ENCODE results near the gene BUD13. TPM values are rescaled to one million over a fixed set of nuclear protein-coding genes. Genes with fewer than 3 reads are reported as not detected.
A peak's percentile ranks its signal among the peaks of the same experiment; 100 is the strongest.

The BUD13 gene
- polyA plus RNA-seq (2013, experiment 1 of 4), result 36.9 TPM
- polyA plus RNA-seq (2013, experiment 2 of 4), result 34.7 TPM
- 25.0 TPM for polyA plus RNA-seq (2013, experiment 3 of 4)
- polyA plus RNA-seq (2013, experiment 4 of 4), result 30.2 TPM

GRCh38 chr11:116772443-116773202 is at the start of gene BUD13:
BUD13 (minus strand) TSS chr11:116772987; CDS start chr11:116772964, 23 bp downstream.
- Histone ChIP-seq H3K4me1 (ENCODE audit: control insufficient read depth, insufficient read depth, low read length) (peaks cover 6% of the 10 kb centered on the region), H3K4me3 (ENCODE audit: insufficient read depth, low read depth, low read length) (peak within 1 kb of the TSS; percentile 69), H3K9me3 (ENCODE audit: control insufficient read depth, low read length) (no peaks in the 10 kb centered on the region), H3K36me3 (ENCODE audit: control insufficient read depth, insufficient read depth, low read length) (peaks cover 10% of the 10 kb centered on the region), H3K27me3 (ENCODE audit: control insufficient read depth, insufficient read depth, low read length, poor library complexity, severe bottlenecking) (no peaks in the 10 kb centered on the region), H3K27ac (ENCODE audit: insufficient read depth, low read depth, low read length, poor library complexity, severe bottlenecking) (peak within 1 kb of the TSS; percentile 86)
- 0% methylated on average over 73 of the region's 73 CpGs for WGBS, 2 experiments

- 83 to 84% methylated on average over 5 of the region's 5 CpGs for WGBS, 2 experiments
- H3K27ac ChIP-seq (ENCODE audit: insufficient read depth, low read depth, low read length, poor library complexity, severe bottlenecking), result no peak overlapping the region
- H3K27me3 ChIP-seq (ENCODE audit: control insufficient read depth, insufficient read depth, low read length, poor library complexity, severe bottlenecking), result no peaks in the 10 kb centered on the region
- no peaks in the 10 kb centered on the region for H3K9me3 ChIP-seq (ENCODE audit: control insufficient read depth, low read length)
- no peaks in the 10 kb centered on the region for H3K36me3 ChIP-seq (ENCODE audit: control insufficient read depth, insufficient read depth, low read length)
- H3K4me1 ChIP-seq (ENCODE audit: control insufficient read depth, insufficient read depth, low read length), result peaks cover 7% of the 10 kb centered on the region
- no peak overlapping the region for H3K4me3 ChIP-seq (ENCODE audit: insufficient read depth, low read depth, low read length)
Measured at GRCh38 chr11:116822575-116822974, 49.8 kb upstream of the BUD13 start.

GRCh38 chr11:116821050-116821918 is 48.5 kb upstream of the BUD13 start:
- WGBS, 2 experiments, result 96% methylated on average over 51 of the region's 51 CpGs
- no peaks in the 10 kb centered on the region for H3K9me3 ChIP-seq (ENCODE audit: control insufficient read depth, low read length)
- peaks cover 5% of the 10 kb centered on the region for H3K4me1 ChIP-seq (ENCODE audit: control insufficient read depth, insufficient read depth, low read length)
- no peaks in the 10 kb centered on the region for H3K27me3 ChIP-seq (ENCODE audit: control insufficient read depth, insufficient read depth, low read length, poor library complexity, severe bottlenecking)
- H3K27ac ChIP-seq (ENCODE audit: insufficient read depth, low read depth, low read length, poor library complexity, severe bottlenecking), result no peak overlapping the region
- H3K36me3 ChIP-seq (ENCODE audit: control insufficient read depth, insufficient read depth, low read length), result no peaks in the 10 kb centered on the region
- no peak overlapping the region for H3K4me3 ChIP-seq (ENCODE audit: insufficient read depth, low read depth, low read length)

- Histone ChIP-seq H3K27ac (ENCODE audit: insufficient read depth, low read depth, low read length, poor library complexity, severe bottlenecking) (no peak overlapping the region), H3K27me3 (ENCODE audit: control insufficient read depth, insufficient read depth, low read length, poor library complexity, severe bottlenecking) (no peaks in the 10 kb centered on the region), H3K36me3 (ENCODE audit: control insufficient read depth, insufficient read depth, low read length) (no peaks in the 10 kb centered on the region), H3K9me3 (ENCODE audit: control insufficient read depth, low read length) (no peaks in the 10 kb centered on the region), H3K4me1 (ENCODE audit: control insufficient read depth, insufficient read depth, low read length) (peaks cover 5% of the 10 kb centered on the region), H3K4me3 (ENCODE audit: insufficient read depth, low read depth, low read length) (no peak overlapping the region)
- 91 to 95% methylated on average over 9 of the region's 9 CpGs for whole genome bisulfite sequencing, 2 experiments
Measured at GRCh38 chr11:116819049-116819448, 46.3 kb upstream of the BUD13 start.

GRCh38 chr11:116814502-116814901 is 41.7 kb upstream of the BUD13 start:
- Histone ChIP-seq H3K36me3 (ENCODE audit: control insufficient read depth, insufficient read depth, low read length) (no peaks in the 10 kb centered on the region), H3K9me3 (ENCODE audit: control insufficient read depth, low read length) (no peaks in the 10 kb centered on the region), H3K4me3 (ENCODE audit: insufficient read depth, low read depth, low read length) (no peak overlapping the region), H3K4me1 (ENCODE audit: control insufficient read depth, insufficient read depth, low read length) (no peaks in the 10 kb centered on the region), H3K27ac (ENCODE audit: insufficient read depth, low read depth, low read length, poor library complexity, severe bottlenecking) (no peak overlapping the region), H3K27me3 (ENCODE audit: control insufficient read depth, insufficient read depth, low read length, poor library complexity, severe bottlenecking) (no peaks in the 10 kb centered on the region)
- 97 to 98% methylated on average over 5 of the region's 6 CpGs for WGBS, 2 experiments

- Histone ChIP-seq H3K9me3 (ENCODE audit: control insufficient read depth, low read length) (no peaks in the 10 kb centered on the region), H3K4me3 (ENCODE audit: insufficient read depth, low read depth, low read length) (no peak overlapping the region), H3K27ac (ENCODE audit: insufficient read depth, low read depth, low read length, poor library complexity, severe bottlenecking) (no peak overlapping the region), H3K27me3 (ENCODE audit: control insufficient read depth, insufficient read depth, low read length, poor library complexity, severe bottlenecking) (no peaks in the 10 kb centered on the region), H3K36me3 (ENCODE audit: control insufficient read depth, insufficient read depth, low read length) (no peaks in the 10 kb centered on the region), H3K4me1 (ENCODE audit: control insufficient read depth, insufficient read depth, low read length) (no peaks in the 10 kb centered on the region)
- 76 to 81% methylated on average over 5 of the region's 5 CpGs for WGBS, 2 experiments
Measured at GRCh38 chr11:116813781-116814471, 41.1 kb upstream of the BUD13 start.

GRCh38 chr11:116813170-116813569 is 40.4 kb upstream of the BUD13 start:
- Histone ChIP-seq H3K4me1 (ENCODE audit: control insufficient read depth, insufficient read depth, low read length) (no peaks in the 10 kb centered on the region), H3K36me3 (ENCODE audit: control insufficient read depth, insufficient read depth, low read length) (no peaks in the 10 kb centered on the region), H3K27me3 (ENCODE audit: control insufficient read depth, insufficient read depth, low read length, poor library complexity, severe bottlenecking) (no peaks in the 10 kb centered on the region), H3K27ac (ENCODE audit: insufficient read depth, low read depth, low read length, poor library complexity, severe bottlenecking) (no peak overlapping the region), H3K4me3 (ENCODE audit: insufficient read depth, low read depth, low read length) (no peak overlapping the region), H3K9me3 (ENCODE audit: control insufficient read depth, low read length) (no peaks in the 10 kb centered on the region)
- WGBS, 2 experiments, result 83 to 100% methylated on average over 1 of the region's 1 CpG

- Histone ChIP-seq H3K27me3 (ENCODE audit: control insufficient read depth, insufficient read depth, low read length, poor library complexity, severe bottlenecking) (no peaks in the 10 kb centered on the region), H3K36me3 (ENCODE audit: control insufficient read depth, insufficient read depth, low read length) (no peaks in the 10 kb centered on the region), H3K9me3 (ENCODE audit: control insufficient read depth, low read length) (no peaks in the 10 kb centered on the region), H3K4me3 (ENCODE audit: insufficient read depth, low read depth, low read length) (no peak overlapping the region), H3K4me1 (ENCODE audit: control insufficient read depth, insufficient read depth, low read length) (no peaks in the 10 kb centered on the region), H3K27ac (ENCODE audit: insufficient read depth, low read depth, low read length, poor library complexity, severe bottlenecking) (no peak overlapping the region)
- WGBS, 2 experiments, result 93 to 100% methylated on average over 2 of the region's 4 CpGs
Measured at GRCh38 chr11:116812109-116812508, 39.3 kb upstream of the BUD13 start.

GRCh38 chr11:116811194-116811593 is 38.4 kb upstream of the BUD13 start:
- 80 to 89% methylated on average over 3 of the region's 3 CpGs for WGBS, 2 experiments
- H3K36me3 ChIP-seq (ENCODE audit: control insufficient read depth, insufficient read depth, low read length), result no peaks in the 10 kb centered on the region
- H3K27ac ChIP-seq (ENCODE audit: insufficient read depth, low read depth, low read length, poor library complexity, severe bottlenecking), result no peak overlapping the region
- H3K4me3 ChIP-seq (ENCODE audit: insufficient read depth, low read depth, low read length), result no peak overlapping the region
- no peaks in the 10 kb centered on the region for H3K9me3 ChIP-seq (ENCODE audit: control insufficient read depth, low read length)
- H3K27me3 ChIP-seq (ENCODE audit: control insufficient read depth, insufficient read depth, low read length, poor library complexity, severe bottlenecking), result no peaks in the 10 kb centered on the region
- H3K4me1 ChIP-seq (ENCODE audit: control insufficient read depth, insufficient read depth, low read length), result no peaks in the 10 kb centered on the region
